IPS-18a (cell line): Measurements from ENCODE around the gene PPM1L.
"Not testable (repeated sequence)": the region's sequence is repeated elsewhere in the genome, so short reads cannot be mapped to it uniquely, and the experiment has no call there.

Source experiments
- H3K27ac ChIP-seq: one replicate; pipeline ENCODE4 v1.5.1; 2013; ENCODE audit warnings: low read length
- H3K27me3 ChIP-seq: one replicate; pipeline ENCODE4 v1.6.1; 2013; ENCODE audit warnings: mild to moderate bottlenecking, low read length; ENCODE audit not compliant: control insufficient read depth, insufficient read depth
- H3K36me3 ChIP-seq: one replicate; pipeline ENCODE4 v1.6.1; 2013; ENCODE audit warnings: low read depth, low read length; ENCODE audit not compliant: control insufficient read depth
- H3K4me1 ChIP-seq: one replicate; pipeline ENCODE4 v1.6.1; 2013; ENCODE audit warnings: low read depth, low read length; ENCODE audit not compliant: control insufficient read depth
- H3K4me3 ChIP-seq: one replicate; pipeline ENCODE4 v1.5.1; 2013; ENCODE audit warnings: low read length
- H3K9ac ChIP-seq: one replicate; pipeline ENCODE4 v1.6.1; 2013; ENCODE audit warnings: mild to moderate bottlenecking, low read length, moderate library complexity
- H3K9me3 ChIP-seq: one replicate; pipeline ENCODE4 v1.6.1; 2013; ENCODE audit warnings: low read depth, low read length; ENCODE audit not compliant: control insufficient read depth

The PPM1L gene

DNA sequence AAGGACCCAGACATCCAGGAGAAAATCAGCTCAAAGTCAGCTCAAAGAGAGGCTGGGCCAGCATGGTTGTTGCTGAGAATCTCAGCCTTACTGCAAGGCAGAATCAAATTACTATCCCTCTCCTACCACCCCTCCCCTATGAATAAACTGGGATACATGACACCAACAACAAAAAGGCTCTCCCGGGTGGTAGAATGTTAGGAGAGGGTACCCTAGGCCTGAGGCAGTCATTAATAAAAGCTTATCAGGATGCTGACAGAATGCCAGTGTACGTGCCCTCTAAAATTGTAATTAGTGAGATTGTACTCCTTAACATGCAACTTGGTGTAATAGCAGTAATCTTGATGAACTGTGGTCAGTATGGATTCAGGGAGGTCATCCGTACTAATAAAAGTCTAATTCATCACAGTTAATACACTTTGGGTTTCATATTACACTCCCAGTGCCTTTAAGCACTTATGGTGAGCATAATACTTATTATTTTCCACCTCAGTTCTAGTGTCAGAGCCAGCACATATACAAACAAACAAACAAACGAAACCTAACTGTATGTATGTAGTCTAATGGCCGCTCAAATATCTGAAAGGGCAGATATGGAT is 272.6 kb downstream of the PPM1L start:
- H3K27me3 ChIP-seq: no peaks in the 10 kb centered on the region
- no peak overlapping the region for H3K4me3 ChIP-seq
- H3K9me3 ChIP-seq: peaks cover under 1% of the 10 kb centered on the region
- H3K4me1 ChIP-seq: peaks cover 9% of the 10 kb centered on the region
- H3K9ac ChIP-seq: no peak overlapping the region
- no peaks in the 10 kb centered on the region for H3K36me3 ChIP-seq
- no peak overlapping the region for H3K27ac ChIP-seq

DNA sequence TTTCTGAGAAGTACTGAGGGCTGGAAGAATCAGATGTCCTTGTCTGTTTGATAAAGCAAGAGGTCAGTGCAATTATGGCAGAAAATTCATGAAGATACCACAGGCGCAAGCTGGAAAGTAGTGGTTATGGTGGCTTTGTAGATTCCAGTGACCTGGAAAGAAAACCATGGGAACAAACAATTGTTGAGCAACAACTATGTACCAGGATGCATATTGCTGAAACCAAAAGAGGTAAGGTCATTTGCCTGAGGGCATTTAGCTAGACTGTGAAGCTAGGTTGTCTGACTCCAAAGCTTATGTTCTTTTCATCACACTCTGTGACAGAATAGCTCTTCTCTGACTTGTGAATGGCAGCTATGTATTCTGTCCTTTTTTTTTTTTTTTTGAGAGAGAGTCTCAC is 275.1 kb downstream of the PPM1L start:
- H3K27ac ChIP-seq: no peak overlapping the region
- H3K27me3 ChIP-seq: no peaks in the 10 kb centered on the region
- no peaks in the 10 kb centered on the region for H3K36me3 ChIP-seq
- H3K9ac ChIP-seq: no peak overlapping the region
- peaks cover 9% of the 10 kb centered on the region for H3K4me1 ChIP-seq
- H3K9me3 ChIP-seq: no peaks in the 10 kb centered on the region
- no peak overlapping the region for H3K4me3 ChIP-seq

DNA sequence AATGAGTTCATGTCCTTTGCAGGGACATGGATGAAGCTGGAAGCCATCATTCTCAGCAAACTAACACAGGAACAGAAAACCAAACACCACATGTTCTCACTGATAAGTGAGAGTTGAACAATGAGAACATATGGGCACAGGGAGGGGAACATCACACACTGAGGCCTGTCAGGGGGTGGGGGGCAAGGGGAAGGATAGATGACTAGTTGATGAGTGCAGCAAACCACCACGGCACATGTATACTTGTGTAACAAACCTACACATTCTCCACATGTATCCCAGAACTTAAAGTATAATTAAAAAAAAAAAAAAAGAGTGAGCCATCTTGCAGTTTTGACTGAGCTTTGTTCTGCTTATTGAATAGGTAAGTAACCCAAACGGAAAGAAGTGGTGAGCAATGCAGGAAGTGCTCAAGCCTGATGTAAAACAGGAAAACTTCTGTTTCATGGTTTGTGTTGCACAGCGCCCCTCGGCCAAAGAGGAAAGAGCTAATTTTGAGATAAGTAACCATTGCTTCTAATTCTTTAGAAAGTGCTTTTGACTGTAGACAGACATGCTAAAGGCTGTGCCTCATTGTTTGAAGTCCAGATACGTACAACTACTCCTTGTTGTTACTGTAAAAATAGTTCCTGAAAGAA is 279.0 kb downstream of the PPM1L start:
- not testable (repeated sequence) for H3K9ac ChIP-seq, H3K27ac ChIP-seq, H3K4me3 ChIP-seq, H3K36me3 ChIP-seq, H3K4me1 ChIP-seq, H3K9me3 ChIP-seq, H3K27me3 ChIP-seq

DNA sequence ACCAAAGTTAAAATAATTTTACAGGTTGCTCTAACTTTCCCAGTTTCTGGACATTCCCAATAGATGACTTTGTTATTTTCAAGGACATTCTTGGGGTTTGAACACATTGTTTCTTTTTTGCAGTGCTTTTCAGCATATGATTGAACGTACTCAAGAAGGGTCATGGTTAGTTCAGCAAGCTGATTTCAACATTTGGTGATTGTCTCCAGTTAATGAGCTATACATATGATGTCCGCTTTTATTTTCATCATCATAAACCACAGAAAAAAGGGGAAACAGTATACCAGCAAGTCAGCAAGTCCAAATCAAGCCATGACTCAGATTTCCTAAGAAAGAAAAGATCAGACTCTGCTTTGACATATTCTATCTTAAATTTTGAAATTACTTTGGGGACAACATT is 279.7 kb downstream of the PPM1L start:
- Histone ChIP-seq H3K27me3 (no peaks in the 10 kb centered on the region), H3K4me3 (no peak overlapping the region), H3K27ac (no peak overlapping the region), H3K4me1 (no peaks in the 10 kb centered on the region), H3K9me3 (no peaks in the 10 kb centered on the region), H3K36me3 (no peaks in the 10 kb centered on the region), H3K9ac (no peak overlapping the region)

DNA sequence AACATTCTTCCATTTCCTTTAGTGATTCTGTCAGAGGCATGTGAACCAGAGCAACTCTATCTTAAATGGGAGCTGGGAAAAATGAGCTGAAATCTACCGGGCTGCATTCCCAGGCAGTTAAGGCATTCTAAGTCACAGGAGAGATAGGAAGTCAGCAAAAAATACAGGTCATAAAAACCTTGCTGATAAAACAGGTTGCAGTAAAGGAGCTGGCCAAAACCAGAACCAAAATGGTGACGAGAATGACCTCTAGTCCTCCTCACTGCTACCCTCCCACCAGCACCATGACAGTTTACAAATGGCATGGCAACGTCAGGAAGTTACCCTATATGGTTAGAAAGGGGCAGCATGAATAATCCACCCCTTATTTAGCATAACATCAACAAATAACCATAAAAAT is 282.7 kb downstream of the PPM1L start:
- Histone ChIP-seq H3K9me3 (no peaks in the 10 kb centered on the region), H3K4me3 (no peak overlapping the region), H3K27ac (no peak overlapping the region), H3K9ac (no peak overlapping the region), H3K36me3 (no peaks in the 10 kb centered on the region), H3K4me1 (no peaks in the 10 kb centered on the region), H3K27me3 (no peaks in the 10 kb centered on the region)

DNA sequence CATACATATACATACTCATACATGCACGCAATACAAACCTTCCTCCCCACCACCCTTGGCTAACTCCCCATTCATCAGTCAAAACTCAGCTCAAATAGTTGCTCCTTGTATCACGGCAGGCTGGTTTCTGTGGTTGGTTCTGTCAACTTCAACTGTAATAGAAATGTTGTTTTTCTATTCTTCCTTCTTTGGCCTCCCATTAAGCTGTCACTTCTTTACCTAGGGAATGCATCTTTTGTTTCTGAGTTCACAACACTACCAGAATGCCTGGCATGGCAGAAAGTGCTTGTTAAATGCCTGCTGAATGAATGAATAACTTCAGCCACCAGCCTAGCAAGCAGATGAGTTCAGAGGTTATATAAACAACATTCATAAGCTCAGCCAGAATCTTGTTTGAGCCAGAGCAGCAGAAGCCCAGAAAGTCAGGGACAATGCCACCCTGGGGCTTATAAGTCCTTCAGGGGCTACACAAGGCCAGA is 286.0 kb downstream of the PPM1L start:
- Histone ChIP-seq H3K4me1 (no peaks in the 10 kb centered on the region), H3K4me3 (no peak overlapping the region), H3K9me3 (no peaks in the 10 kb centered on the region), H3K36me3 (no peaks in the 10 kb centered on the region), H3K27me3 (no peaks in the 10 kb centered on the region), H3K27ac (no peak overlapping the region), H3K9ac (no peak overlapping the region)

DNA sequence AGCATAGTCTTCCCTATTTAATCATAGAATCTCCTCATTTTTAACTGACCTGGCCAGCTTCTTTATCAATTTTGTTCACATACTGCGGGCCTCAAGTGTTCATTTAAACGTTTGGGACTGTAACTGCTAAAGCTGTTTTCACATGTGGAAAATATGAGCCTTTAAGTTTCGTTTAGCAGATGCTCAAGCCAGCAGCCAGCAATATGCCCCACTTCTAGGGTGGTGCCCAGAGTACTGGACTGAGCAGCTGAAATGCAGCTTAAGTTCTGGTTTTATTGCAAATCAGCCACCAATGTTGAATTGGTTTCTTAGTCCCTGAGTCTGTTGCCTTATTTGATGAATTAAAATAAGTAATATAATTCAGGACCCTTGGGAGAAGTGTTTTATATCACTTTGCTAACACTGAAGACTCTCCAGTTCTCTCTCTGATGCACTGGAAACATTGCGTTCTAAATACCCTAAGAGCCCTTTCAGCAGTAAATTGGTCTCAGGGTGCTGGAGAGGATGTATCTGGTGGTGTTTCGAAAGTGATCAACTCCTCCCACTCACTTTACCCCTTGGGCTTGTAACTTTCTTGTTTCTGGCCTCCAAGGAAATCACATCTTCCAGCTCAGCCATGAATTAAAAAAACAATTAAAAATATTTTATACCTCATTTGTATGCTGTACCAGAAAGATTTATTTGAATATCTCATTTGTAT is 287.5 kb downstream of the PPM1L start:
- Histone ChIP-seq H3K27ac (no peak overlapping the region), H3K4me1 (no peaks in the 10 kb centered on the region), H3K4me3 (no peak overlapping the region), H3K27me3 (no peaks in the 10 kb centered on the region), H3K9ac (no peak overlapping the region), H3K36me3 (no peaks in the 10 kb centered on the region), H3K9me3 (no peaks in the 10 kb centered on the region)

DNA sequence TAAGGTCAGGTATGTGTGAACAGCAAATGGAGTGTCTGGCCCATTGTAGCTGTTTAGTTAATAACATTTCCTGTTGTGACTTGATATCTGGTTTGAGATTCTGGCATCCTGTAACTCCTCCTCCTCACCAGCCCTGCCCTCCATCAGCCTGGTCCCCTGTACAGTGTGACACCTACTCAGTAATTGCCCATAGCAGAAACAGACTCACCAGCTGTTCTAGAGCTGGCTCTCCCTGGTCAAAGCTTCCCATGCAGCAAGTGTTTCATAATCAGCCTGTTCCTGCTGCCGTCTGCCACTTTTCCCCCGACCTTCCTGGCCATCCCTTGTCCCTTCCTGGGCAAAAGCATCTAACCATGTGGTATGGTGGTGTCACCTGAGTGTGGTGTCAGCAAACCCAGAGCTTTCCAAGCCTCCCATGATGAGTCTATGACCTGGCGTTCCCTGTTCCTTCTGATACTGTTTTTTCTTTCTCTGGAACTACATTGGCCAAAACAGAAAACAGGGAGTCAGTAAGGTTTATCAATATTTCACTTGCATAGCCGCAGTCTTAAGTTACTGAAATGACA is 293.7 kb downstream of the PPM1L start:
- Histone ChIP-seq H3K9ac (no peak overlapping the region), H3K4me1 (no peaks in the 10 kb centered on the region), H3K36me3 (no peaks in the 10 kb centered on the region), H3K27ac (no peak overlapping the region), H3K4me3 (no peak overlapping the region), H3K27me3 (no peaks in the 10 kb centered on the region), H3K9me3 (no peaks in the 10 kb centered on the region)

DNA sequence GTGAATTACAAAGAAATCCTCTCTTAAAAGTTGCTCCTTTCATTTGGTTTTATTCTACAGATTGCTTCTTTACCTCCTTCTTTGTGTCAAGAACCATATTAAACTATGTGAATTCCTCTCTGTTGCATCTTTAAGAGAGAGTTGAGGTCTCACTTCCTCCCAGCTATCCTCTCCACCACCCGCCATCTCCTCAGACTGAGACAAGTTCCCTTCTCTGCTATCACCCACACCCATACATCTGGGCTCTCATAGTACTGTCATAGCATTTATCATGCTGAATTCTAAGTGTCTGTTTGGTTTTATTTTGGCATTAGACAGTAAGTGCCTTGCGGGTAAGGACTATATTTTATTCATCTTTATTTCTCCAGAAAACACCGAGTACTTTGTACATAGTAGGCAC is 294.9 kb downstream of the PPM1L start:
- H3K4me3 ChIP-seq: no peak overlapping the region
- H3K9ac ChIP-seq: no peak overlapping the region
- H3K36me3 ChIP-seq: no peaks in the 10 kb centered on the region
- H3K27me3 ChIP-seq: no peaks in the 10 kb centered on the region
- H3K27ac ChIP-seq: no peak overlapping the region
- H3K9me3 ChIP-seq: no peaks in the 10 kb centered on the region
- no peaks in the 10 kb centered on the region for H3K4me1 ChIP-seq

DNA sequence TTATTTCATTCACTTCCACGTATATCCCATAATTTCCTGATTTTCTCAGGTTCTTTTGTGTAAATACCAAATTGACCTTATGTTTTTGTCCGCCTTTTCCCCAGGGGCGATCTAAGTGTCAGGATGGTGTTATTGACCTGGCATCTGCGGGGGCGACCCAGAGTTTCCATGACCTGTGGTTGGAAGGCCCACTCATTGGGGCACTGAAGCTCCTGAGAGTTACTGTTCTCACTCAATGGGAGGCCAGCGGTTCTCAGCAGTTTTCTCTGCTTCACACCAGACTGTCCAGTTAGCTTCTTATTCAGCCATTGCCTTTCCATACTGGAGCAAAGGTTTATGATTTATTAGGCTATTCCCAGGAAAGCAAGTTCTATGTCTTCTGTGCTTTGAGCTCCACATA is 295.8 kb downstream of the PPM1L start:
- Histone ChIP-seq H3K9ac (no peak overlapping the region), H3K36me3 (no peaks in the 10 kb centered on the region), H3K4me3 (no peak overlapping the region), H3K27ac (no peak overlapping the region), H3K27me3 (no peaks in the 10 kb centered on the region), H3K4me1 (no peaks in the 10 kb centered on the region), H3K9me3 (no peaks in the 10 kb centered on the region)

DNA sequence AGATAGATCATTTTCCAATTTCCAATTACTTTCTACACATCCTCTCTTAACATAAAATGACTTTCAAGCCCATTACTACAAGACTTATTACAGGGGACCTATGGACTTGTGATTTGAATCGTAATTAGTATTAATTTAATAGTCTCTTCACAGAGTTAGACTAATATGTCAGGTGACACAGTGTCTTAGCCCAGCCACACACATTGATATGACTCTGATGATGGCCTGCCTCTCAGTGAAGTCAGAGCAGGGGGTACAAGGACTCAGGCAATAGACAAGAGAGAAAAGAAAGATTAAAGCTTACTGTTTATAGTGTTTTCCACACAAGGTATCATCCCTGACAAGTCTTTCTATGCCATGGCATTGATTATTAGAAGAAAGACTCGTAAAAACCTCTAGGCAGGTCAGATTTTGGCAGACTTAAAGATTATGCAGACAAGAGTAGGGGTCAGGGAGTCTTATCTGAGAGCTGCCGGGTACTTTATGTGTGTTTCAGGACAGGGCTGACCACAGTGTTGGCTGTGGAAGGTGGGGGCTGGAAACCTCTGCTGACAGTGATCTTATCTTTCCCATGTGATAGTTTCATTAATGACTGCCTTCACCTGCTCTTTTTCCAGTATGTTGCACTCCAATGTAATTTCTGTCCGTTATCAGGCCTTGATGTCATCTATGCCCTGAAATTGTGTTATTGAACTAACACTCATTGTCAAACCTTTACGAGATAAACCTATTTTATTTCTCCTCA is 299.0 kb downstream of the PPM1L start:
- Histone ChIP-seq H3K9ac (no peak overlapping the region), H3K4me1 (no peaks in the 10 kb centered on the region), H3K27me3 (no peaks in the 10 kb centered on the region), H3K9me3 (no peaks in the 10 kb centered on the region), H3K27ac (no peak overlapping the region), H3K36me3 (no peaks in the 10 kb centered on the region), H3K4me3 (no peak overlapping the region)
